ENCODE measurements around the gene SHKBP1.

Gene SHKBP1

DNA sequence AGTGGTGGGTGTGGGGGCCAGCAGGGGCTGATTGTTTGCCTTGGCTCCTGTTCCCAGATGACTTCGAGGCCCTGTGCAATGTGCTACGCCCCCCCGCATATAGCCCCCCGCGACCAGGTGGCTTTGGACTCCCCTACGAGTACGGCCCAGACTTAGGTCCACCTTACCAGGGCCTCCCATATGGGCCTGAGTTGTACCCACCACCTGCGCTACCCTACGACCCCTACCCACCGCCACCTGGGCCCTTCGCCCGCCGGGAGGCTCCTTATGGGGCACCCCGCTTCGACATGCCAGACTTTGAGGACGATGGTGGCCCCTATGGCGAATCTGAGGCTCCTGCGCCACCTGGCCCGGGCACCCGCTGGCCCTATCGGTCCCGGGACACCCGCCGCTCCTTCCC lies 50.2 kb downstream of the SHKBP1 start:
- Histone ChIP-seq H3K4me3 (no peak overlapping the region), H3K27ac (no peak overlapping the region)
- no peak for TF ChIP-seq CTCF (IDR thresholded peaks at IDR 0.05)
- DNase-seq (ENCODE audit: low spot score) = no peak

DNA sequence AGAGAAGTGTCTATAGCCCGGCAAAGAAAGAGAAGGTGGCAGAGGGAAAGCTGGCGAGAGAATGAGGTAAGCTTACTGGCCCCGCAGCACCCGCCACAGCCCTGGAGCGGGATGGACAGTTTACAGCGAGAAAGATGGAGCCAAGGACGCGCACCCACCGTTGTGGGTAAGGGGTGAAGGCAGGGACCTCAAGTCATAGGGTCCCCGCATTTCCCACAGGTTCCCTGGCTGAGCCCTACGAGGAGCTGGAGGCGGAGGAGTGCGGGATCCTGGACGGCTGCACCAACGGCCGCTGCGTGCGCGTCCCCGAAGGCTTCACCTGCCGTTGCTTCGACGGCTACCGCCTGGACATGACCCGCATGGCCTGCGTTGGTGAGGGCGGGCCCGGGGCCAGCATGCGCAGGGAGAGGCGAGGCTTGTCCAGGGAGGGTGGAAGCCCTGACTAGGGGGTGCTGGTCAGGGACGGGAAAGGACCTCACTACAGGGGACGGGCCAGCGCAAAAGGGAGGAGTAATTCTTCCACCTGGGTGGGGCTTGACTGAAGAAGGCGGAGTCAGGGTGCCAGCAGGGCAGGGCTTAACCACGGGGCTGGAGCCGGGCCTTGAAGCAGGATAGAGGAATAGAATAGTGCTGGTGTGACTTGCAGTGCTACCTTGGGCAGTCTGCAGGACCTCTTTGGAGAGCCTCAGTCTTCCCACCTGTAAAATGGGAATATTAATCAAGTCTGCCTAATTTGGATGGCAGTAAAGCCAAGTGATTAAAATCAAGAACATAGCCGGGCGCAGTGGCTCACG lies 51.0 kb downstream of the SHKBP1 start:
- Histone ChIP-seq H3K4me3 (no peak overlapping the region), H3K27ac (no peak overlapping the region)
- DNase-seq (ENCODE audit: low spot score) = no peak
- no peak for TF ChIP-seq CTCF (IDR thresholded peaks at IDR 0.05)

DNA sequence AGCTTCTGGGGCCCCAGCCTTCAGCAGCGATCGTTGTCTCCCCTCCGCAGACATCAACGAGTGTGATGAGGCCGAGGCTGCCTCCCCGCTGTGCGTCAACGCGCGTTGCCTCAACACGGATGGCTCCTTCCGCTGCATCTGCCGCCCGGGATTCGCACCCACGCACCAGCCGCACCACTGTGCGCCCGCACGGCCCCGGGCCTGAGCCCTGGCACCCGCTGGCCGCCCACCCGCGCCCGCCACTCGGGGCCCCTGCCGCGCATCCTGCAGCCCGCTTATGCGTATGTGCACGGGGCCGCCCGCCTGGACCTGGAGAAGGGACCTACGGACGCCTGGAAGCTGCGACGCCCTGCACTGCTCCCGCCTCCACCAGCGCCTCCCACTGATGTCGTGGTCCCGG lies 52.7 kb downstream of the SHKBP1 start:
- no peak for TF ChIP-seq CTCF (IDR thresholded peaks at IDR 0.05)
- H3K4me3 ChIP-seq = no peak overlapping the region
- no peak for DNase-seq (ENCODE audit: low spot score)
- H3K27ac ChIP-seq = no peak overlapping the region

- H3K27ac ChIP-seq = no peak overlapping the region
Measured at GRCh38 chr19:40630571-40631160, 54.0 kb downstream of the SHKBP1 start.

GRCh38 chr19:40632311-40633036 lies 55.8 kb downstream of the SHKBP1 start:
- no peak overlapping the region for H3K27ac ChIP-seq
- no peak for TF ChIP-seq CTCF (IDR thresholded peaks at IDR 0.05)
- H3K4me3 ChIP-seq = no peak overlapping the region
- no peak for DNase-seq (ENCODE audit: low spot score)

More at GRCh38 chr19:40630571-40631160, 54.0 kb downstream of the SHKBP1 start:
- TF ChIP-seq CTCF (IDR thresholded peaks at IDR 0.05) = no peak
- no peak for DNase-seq (ENCODE audit: low spot score)
- H3K4me3 ChIP-seq = no peak overlapping the region

DNA sequence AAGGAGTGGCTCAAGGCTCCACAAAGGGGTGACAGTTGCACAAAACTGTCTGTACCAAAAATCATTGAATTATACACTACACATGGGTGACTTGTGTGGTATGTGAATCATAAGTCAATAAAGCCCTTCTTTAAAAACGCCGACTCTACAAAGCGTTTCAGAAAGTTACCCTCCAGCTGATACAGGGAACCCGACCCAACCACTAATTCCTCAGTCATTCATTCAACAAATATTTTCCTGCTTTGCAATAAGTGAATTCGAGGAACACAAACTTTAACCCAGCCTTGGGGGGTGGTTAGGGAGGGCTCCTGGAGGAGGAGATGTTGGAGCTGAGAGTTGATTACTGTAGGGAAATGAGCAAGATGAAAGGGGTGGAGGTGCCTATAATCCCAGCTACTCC lies 56.5 kb downstream of the SHKBP1 start:
- no peak for TF ChIP-seq CTCF (IDR thresholded peaks at IDR 0.05)
- no peak overlapping the region for H3K4me3 ChIP-seq
- DNase-seq (ENCODE audit: low spot score) = no peak
- no peak overlapping the region for H3K27ac ChIP-seq
